GM18502 (cell line): ENCODE results near the gene MPP7.
"Not testable (repeated sequence)": the region's sequence is repeated elsewhere in the genome, so short reads cannot be mapped to it uniquely, and the experiment has no call there.

Experiments
- ATAC-seq: cut with Tn5 transposase; IDR thresholded peaks from one replicate; pipeline ENCODE4 v1.9.1; 2021; ENCODE audit warnings: mild to moderate bottlenecking; ENCODE audit not compliant: unreplicated experiment, poor library complexity

The MPP7 gene

DNA sequence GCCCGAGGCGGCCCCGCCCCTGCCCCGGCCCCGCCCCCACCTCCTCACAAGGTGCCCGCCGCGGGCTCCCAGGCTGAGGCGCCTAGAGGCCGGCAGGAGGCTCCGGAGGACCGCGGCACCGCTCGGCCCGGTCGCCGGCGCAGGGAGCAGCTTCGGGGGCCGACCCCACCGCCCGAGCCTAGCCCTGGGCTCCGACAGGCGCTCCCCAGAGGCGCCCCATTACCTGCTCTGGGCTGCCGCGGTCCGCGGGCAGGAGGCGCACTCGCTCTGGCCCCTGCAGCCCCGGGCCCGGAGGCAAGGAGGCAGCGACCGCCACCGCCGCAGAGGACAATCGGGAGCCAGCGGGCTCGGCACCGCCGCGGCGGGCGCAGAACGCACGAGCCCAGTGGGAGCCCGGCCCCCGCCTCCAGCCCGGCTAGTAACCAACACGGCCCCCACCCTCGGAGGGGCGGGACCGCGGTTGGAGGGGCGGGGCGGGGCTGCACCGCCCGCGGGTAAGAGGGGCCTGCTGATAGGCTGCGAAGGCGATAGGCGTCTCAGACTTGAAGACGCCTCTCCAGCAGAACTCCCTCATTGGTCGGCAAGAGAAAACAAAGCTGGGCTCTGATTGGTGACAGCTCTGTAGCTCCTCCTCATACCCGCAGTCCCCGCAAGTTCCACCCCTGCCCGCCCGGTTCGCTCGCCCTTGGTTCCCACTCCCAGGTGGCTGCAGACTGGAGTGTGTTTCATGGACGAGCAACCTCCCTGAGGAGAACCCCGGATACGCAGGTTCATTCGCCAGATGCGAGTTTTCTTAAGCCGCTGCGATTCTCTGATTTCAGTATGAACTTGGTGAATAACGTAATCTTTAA is at the start of gene MPP7:
Gene MPP7 (minus strand): TSS at position 427 of the 851 bp plus-strand sequence. CDS start 64,460 bp downstream, outside the sequence.
- ATAC-seq, result peak; percentile 100

DNA sequence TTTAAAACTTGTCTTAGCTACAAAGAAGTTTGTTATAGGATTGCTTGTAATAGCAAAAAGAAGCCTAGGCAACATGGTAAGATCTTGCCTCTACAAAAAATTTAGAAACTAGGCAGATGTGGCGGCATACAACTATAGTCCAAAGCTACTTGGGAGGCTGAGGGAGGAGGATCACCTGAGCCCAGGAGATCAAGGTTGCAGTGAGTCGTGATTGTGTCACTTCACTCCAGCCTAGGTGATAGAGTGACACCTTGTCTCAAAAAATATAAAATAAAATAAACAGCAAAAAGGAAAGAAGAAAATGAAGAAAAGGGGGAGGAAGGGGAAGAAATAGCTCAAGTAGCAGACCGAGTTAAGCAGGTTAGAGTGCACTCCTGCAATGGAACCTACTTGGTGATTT is 47.0 kb upstream of the MPP7 start:
- ATAC-seq, result no peak

DNA sequence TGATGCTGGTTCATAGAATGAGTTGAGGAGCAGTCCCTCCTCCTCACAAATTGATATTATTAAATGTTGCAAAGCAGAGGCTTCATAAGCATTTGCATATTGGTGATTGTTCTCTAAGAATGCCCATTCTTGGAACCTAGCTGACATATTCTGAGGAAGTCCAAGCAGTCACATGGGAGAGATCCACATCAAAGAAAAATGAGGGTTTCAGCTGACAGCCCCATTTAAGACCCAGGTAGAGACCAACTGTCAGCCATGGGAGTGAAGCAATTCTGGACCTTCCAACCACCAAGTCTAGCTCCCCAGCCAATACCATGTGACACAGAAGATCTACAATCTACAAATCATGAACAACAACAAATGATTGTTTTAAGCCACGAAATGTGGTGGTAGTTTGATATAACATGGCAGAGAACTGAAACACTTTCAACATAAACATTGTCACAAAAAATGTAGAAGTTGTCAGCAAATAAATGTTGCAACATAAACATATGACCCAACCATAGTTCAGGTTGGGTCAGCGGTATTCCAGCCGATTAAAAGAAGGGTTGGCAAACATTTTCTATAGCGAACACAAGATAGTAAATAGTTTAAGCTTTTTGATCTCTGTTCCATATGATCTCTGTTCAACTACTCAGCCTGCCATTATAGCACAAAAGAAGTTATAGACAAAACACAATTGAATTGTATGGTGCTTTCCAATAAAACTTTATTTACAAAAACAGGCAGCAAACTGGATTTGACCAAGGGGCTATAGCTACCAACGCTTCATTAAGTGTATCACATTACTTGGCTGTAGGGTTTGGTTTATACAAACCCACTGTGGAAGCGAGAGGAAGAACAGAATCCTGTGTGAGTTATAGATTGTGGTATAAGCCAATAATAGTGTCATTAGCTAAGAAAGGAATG is 41.4 kb upstream of the MPP7 start:
- no peak for ATAC-seq

DNA sequence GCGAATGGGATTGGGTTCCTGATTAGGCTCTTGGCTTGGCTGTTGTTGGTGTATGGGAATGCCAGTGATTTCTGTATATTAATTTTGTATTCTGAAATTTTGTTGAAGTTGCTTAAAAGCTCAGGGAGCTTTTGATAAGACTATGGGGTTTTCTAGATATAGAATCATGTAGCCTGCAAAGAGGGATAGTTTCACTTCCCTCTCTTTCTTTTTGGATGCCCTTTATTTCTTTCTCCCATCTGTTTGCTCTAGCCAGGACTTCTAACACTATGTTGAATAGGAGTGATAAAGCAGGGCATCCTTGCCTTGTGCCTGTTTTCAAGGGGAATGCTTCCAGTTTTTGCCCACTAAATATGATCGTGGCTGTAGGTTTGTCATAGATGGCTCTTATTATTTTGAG is 40.4 kb upstream of the MPP7 start:
- no peak for ATAC-seq

DNA sequence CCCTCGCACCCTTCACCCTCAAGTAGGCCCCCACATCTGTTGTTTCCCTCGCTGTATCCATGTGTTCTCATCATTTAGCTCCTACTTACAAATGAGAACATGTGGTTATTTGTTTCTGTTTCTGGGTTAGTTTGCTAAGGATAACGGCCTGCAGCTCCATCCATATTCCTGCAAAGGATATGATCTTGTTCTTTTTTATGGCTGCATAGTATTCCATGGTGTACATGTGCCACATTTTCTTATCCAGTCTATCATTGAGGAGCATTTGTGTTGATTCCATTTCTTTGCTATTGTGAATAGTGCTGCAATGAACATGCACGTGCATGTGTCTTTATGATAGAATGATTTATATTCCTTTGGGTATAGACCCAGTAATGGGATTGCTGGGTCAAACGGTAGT is 38.8 kb upstream of the MPP7 start:
- not testable (repeated sequence) for ATAC-seq

DNA sequence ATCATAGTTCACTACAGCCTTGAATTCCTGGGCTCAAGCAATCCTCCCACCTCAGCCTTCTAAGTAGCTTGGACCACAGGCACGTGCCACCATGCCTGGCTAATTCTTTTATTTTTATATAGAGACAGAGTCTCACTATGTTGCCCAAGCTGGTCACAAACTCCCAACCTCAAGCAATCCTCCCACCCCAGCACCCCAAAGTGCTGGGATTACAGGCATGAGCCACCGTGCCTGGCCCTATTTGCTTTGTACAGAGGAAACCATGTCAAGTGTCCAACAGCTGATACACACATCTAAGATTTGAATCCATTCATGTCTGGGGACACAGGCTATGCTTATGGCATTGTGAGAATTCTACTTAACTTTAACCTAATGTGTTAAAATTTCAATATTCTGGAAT is 29.9 kb upstream of the MPP7 start:
- no peak for ATAC-seq

DNA sequence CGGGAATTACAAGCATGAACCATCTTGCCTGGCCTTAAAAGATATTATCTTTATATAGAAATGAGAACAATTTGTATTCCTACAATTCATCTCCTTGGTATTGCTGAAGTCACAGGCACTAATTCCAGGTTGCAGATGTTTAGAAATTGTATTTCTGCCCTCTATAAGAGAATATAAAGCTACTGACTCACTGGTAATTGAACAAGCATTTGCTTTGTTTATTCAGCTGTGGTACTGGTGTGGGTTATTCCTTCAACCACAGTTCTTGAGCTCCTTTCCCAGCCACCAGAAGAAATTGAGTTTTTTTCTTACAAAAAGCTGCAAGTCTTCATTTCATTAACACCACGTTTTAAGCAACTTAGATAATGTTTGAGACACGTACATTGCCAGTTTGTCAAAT is 29.0 kb upstream of the MPP7 start:
- ATAC-seq, result no peak

DNA sequence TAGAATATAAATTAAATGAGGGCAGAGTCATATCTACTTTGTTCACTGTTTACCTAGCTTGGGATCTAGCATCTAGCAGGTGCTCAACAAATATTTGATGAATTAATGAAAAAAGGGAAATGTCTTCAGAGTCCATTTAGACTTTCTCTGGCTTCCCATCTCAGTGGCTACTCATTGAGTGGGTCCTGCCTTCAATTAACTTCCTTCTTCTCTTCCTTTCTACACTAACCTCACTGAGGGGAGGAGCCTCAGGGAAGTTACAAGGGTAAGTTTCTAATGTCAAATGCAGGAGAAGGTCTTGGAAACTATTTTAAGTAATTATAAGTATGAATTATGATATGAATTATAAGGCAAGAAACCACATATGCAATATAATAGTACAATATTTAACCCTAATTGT is 28.2 kb upstream of the MPP7 start:
- no peak for ATAC-seq

DNA sequence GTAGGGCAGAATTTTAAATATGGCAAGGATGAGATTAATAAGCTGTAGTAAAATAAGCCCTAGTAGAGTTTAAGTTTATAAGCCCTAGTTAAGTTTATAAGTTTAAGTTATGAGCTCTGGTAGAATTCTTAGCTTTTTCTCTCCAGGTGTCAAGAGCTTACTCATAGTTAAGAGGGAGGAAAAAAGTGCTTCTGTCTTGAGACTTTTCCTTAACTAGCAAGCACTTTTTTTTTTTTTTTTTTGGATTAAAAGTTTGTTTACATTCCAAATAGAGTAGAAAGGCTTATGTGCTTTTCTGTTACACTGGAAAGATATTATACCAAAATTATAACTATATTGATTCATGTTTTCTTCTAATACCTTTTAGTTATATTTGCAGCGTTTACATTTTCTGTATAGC is 25.5 kb upstream of the MPP7 start:
- no peak for ATAC-seq

DNA sequence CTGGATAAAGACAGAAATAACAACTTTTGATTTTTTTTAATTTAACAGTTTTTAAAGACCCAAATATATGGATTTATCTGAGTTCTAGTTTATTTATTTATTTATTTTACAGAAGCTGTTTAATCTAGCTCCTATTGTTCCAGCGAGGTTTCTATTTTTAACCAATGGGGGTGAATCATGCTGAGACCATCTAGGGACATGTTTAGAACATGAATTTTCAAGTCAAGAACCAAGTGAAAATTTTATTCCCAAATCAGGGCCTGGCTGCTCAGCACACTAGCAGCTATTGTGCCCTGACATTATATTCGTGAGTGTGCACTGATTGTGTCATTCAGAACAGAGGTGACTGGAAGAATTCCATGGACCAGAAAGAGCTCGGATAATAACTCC is 24.6 kb upstream of the MPP7 start:
- ATAC-seq, result no peak

DNA sequence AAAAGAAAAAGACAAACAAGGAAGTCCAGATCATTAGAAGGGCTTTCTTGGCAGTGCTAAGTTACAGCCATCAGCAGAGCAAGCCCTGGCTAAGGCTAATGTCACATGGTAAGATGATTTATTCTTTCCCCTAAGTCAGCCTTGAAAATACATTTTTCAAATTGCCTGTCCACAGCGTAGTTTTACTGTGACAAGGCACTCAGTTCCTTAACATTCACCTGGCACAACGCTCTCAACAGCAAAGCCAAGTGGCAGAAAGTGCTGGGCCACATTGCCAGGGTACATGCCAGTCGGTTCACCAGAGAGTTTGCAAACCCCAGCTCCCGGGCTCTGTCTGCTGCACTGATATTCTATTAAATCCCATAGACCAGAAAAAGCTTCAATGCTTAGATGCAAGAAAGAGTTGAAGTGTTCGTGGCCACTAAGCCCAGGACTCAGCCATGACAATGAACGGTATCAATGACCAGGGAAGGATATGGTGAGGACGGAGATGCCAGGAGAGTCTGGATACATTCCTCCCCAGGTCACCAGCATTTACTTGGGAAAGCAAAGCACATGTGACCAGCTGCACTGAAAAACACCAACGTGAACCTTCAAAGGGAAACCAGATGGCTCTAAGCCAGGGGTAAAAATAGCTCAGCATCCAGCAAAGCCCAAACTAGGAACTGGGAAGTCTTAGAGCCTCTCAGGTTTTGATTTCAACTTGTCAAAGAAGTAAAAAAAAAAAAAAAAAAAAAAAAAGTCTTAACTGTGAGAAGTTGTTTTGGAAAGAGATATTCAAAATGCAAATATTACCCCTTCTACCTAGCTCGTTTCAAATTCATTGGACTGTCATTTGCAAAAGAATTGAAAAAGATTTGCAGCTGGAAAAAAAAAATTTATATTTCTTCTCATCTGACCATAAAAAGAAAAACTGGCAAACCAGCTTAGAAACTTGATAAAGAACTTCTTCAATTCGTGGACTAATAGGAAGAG is 23.9 kb upstream of the MPP7 start:
- no peak for ATAC-seq

DNA sequence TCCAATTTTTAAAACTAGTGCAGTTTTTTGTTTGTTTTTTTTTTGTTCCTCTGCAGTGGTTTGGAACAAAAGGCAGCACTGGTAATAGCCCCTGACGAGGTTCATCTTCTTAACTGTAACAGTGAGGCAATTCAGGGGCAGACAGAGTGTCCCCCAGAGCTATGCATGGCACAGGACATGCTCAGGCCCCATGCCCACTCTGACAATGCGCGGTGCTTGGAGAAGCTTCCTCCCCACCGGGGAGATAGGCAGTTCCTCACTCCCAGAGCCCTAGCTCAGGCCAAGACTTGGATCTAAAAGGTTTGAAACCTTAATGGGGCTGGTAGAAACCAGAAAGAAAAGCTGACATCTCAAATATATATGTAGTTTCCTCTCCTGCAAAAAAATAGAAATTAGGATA is 17.9 kb upstream of the MPP7 start:
- no peak for ATAC-seq

DNA sequence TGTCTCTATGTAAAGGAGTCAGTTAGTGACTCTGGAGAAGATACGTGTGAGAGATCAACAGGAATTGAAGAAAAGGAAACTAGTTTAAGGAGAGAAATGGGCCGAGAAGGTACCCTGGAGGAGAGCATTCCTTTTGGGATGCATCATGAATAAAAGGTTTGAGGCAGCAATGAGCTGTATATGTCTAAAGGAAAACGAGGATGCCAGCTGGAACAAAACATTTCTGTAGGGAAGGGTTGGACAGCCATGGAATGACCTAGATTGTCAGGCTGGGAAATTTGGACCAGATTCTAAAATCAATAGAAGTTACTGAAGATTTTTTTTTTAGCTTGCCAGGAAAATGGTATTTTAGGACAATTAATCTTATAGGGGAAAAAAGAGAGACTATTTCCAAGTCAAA is 17.2 kb upstream of the MPP7 start:
- no peak for ATAC-seq

DNA sequence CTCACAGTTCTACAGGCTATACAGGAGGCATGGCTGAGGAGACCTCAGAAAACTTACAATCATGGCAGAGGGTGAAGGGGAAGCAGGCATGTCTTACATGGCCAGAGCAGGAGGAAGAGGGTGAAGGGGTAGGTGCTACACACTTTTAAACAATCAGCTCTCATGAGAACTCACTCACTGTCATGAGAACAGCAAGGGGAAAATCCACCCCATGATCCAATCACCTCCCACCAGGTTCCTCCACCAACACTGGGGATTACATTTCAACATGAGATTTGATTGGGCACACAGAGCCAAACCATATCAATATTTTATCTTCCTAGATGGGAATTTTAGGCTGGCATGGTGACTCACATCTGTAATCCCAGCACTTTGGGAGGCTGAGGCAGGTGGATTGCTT is 16.2 kb upstream of the MPP7 start:
- not testable (repeated sequence) for ATAC-seq

DNA sequence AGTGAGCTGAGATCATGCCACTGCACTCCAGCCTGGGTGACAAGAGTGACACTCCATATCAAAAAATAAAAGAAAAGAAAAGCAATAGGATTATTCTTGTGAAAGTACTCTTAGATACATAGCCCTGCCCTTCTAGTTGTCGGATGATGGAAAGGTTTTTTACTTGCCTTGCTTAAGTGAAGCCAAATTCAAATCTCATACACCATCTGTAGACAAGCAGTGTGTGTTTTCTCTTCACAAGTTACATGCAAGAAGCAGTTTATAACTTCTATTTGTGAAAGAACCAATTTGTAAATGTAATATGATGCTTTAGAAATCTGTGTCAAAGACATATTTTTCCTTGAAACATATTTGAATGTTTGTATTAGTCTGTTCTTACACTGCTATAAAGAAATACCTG is 15.8 kb upstream of the MPP7 start:
- ATAC-seq, result no peak

DNA sequence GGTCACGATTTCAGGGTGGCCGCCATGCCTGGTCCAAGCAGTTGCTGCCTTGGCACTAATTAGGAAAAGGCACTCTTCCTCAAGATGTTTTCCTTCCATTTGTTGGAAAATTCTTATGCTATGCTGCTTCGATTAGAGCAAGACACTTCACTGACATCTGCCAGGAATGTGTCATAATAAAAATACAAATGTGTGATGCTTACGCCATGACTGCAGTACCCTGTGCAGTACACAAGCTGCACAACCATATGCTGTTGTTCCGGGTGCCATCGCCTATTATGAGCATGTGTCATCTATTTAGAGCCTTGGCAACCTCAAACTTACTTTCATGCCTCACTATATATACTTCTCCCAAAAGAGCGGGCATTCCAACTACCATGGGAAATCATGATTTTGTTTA is 14.9 kb upstream of the MPP7 start:
- ATAC-seq, result no peak

DNA sequence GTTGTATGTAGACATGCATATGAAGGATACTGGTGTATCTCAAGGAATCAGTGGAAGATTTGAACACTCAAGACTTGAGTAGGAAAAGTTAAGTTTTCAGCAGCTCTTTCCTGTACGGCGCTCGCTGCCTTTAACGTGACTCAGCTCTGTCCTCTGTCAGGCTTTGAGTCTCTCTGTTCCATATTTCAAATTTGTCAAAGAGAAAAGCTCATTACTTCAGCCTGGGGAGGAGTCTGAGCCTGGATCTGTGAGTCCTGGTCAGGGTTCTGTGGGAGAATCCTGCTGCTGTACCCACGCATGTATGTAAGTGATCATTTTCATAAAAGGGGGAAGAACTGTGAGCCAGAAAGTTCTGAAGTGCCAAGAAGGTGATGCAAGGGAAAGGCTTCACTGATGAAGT is 13.8 kb upstream of the MPP7 start:
- no peak for ATAC-seq

DNA sequence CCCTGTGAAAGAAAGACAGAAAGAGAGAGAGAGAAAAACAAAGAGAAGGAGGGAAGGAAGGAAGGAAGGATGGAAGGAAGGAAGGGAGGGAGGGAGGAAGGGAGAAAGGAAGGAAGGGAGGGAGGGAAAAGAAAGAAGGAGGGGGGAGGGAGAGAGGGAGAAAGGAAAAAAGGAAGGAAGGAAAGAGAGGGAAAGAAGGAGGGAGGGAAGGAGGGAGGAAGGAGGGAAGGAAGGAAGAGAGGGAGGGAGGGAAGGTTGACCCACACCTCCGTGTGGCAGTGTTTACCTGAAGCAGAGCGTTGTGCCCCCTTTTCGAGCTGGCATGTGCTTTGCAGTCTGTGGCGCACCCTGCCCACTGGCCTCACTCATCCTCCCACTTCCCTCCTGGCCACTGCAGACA is 12.3 kb upstream of the MPP7 start:
- ATAC-seq, result no peak

DNA sequence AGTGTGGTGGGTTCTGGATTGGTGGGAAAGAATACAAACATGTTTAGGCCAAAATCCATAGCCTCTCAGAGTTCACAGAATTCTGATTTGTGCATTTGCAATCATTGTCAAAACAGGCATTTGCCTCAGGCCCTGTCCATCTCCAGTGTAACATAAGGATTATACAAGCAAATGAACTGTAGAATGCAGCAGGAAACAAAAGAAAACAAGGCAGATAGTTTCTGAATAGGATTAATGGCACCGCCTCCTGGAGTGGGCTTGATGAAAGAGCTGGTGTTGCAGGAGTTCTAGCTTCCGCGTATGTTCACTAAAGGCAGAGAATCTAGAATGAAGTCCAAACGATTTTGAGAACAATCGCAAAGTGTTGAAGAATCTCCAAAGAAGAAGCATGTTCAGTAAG is 11.3 kb upstream of the MPP7 start:
- ATAC-seq, result no peak

DNA sequence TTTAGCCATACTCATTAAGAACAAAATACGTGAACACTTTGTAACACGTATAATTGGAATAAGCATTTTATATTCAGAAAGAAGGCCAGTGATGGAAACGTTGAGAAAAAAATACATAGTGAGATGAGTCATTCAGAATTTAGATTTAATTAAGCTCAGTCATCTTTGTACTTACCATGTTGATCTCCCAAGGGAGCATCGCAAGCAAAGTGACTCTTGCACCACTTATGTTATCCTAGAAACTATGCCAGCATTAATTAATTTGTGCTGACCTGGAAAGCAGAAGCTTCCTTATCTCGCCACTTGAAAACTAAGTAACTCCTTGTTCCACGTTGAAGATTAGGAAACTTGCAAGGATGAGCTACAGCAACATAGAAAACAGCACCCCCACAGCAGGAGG is 9.7 kb upstream of the MPP7 start:
- no peak for ATAC-seq
